ENCODE results near the gene COMMD7. TPM values are rescaled to one million over a fixed set of nuclear protein-coding genes. Genes with fewer than 3 reads are reported as not detected.

The COMMD7 gene
- polyA plus RNA-seq, 3 donors, result 46.2 to 133 (median 120) TPM

DNA sequence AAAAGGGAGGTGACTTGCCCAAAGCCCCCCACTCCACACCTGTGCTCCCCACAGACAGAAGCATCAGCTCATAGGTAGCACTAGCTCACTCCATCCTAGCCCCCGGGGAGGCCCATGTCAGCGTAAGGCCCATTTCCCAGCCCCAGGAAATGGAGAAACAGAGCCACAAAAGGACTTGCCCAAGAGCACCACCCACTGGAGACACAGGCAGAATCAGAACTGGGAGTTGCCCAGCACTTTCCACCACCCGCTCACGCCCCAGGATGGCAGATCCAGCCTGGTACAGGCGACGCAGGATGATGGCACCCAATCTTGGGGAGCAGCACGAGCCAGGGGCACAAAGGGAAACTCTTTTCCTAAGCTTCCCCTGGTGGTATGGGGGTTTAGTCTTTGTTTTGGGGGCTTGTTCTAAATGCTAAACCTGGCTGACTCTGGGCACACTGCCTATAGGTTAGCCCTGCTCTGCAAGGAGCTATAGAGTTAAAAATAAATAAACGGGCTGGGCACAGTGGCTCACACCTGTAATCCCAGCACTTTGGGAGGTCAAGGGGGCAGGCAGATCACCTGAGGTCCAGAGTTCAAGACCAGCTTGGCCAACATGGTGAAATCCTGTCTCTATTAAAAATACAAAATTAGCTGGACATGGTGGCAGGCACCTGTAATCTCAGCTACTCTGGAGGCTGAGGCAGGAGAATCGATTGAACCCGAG lies 81.3 kb downstream of the COMMD7 start:
- Histone ChIP-seq H3K79me2 (ENCODE audit: insufficient read depth, low read length) (no peaks in the 10 kb centered on the region), H2AFZ (ENCODE audit: insufficient read depth, low read depth, low read length, poor library complexity, severe bottlenecking) (no peak overlapping the region), H3K27me3 (ENCODE audit: control insufficient read depth in 2 of 2, insufficient read depth in 2 of 2, low read length in 2 of 2) (no peaks in the 10 kb centered on the region), H3K36me3 (replicated peaks in 1 of 2; ENCODE audit: control insufficient read depth in 1 of 2, insufficient read depth in 2 of 2, low read length in 2 of 2) (no peaks in the 10 kb centered on the region), H3K4me3 (replicated peaks in 1 of 3; ENCODE audit: low read depth in 2 of 3, low read length in 3 of 3) (no peak overlapping the region), H4K20me1 (ENCODE audit: insufficient read depth, low read length) (no peaks in the 10 kb centered on the region), H3K4me1 (ENCODE audit: control insufficient read depth in 1 of 2, insufficient read depth in 2 of 2, low read length in 2 of 2) (peaks cover 4 to 8% of the 10 kb centered on the region in 2 donors), H3K27ac (ENCODE audit: low read depth in 1 of 2, low read length in 2 of 2) (no peak overlapping the region), H3K9ac (ENCODE audit: insufficient read depth, low read length, poor library complexity, severe bottlenecking) (no peak overlapping the region), H3K4me2 (replicated peaks; ENCODE audit: extremely low read depth, low read length, poor library complexity, severe bottlenecking) (no peak overlapping the region), H3K9me3 (replicated peaks in 1 of 2; ENCODE audit: control insufficient read depth in 1 of 2, insufficient read depth in 1 of 2, low read length in 2 of 2) (peaks cover 8 to 15% of the 10 kb centered on the region in 2 donors)
- TF ChIP-seq, protein P1, sequence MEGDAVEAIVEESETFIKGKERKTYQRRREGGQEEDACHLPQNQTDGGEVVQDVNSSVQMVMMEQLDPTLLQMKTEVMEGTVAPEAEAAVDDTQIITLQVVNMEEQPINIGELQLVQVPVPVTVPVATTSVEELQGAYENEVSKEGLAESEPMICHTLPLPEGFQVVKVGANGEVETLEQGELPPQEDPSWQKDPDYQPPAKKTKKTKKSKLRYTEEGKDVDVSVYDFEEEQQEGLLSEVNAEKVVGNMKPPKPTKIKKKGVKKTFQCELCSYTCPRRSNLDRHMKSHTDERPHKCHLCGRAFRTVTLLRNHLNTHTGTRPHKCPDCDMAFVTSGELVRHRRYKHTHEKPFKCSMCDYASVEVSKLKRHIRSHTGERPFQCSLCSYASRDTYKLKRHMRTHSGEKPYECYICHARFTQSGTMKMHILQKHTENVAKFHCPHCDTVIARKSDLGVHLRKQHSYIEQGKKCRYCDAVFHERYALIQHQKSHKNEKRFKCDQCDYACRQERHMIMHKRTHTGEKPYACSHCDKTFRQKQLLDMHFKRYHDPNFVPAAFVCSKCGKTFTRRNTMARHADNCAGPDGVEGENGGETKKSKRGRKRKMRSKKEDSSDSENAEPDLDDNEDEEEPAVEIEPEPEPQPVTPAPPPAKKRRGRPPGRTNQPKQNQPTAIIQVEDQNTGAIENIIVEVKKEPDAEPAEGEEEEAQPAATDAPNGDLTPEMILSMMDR (IDR thresholded peaks at IDR 0.05), result no peak
- H3K36me3 Mint-ChIP-seq, result no peaks in the 10 kb centered on the region
- peaks cover 4% of the 10 kb centered on the region in 3 donors for H3K27me3 Mint-ChIP-seq (ENCODE audit: low read depth in 3 of 3)
- no peak overlapping the region for H3K4me3 Mint-ChIP-seq
- DNase-seq, result no peak
- 77% methylated on average over 5 of the region's 10 CpGs for WGBS (ENCODE audit: insufficient coverage)
- peaks cover 6% of the 10 kb centered on the region for H3K4me1 Mint-ChIP-seq
- no peak overlapping the region for H3K27ac Mint-ChIP-seq
- intact Hi-C loops (cut with micrococcal nuclease), result no loop called here
- H3K9me3 Mint-ChIP-seq, result peaks cover 10 to 14% (median 11%) of the 10 kb centered on the region in 7 donors

DNA sequence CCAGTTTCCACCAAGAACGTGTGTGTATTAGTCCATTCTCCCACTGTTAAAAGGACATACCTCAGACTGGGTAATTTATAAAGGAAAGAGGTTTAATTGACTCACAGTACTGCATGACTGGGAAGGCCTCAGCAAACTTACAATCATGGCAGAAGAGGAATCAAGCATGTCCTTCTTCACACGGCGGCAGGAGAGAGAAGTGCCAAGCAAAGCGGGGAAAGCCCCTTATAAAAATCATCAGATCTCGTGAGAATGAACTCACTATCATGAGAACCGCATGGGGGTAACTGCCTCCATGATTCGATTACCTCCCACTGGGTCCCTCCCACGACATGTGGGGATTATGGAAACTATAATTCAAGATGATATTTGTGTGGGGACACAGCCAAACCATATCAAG lies 82.6 kb downstream of the COMMD7 start:
- H2AFZ ChIP-seq (ENCODE audit: insufficient read depth, low read depth, low read length, poor library complexity, severe bottlenecking), result no peak overlapping the region
- no peak overlapping the region for H3K9ac ChIP-seq (ENCODE audit: insufficient read depth, low read length, poor library complexity, severe bottlenecking)
- DNase-seq, result no peak
- H3K4me1 Mint-ChIP-seq, result peaks cover 11% of the 10 kb centered on the region
- H3K27me3 Mint-ChIP-seq (ENCODE audit: low read depth in 3 of 3), result peaks cover 4% of the 10 kb centered on the region in 3 donors
- no peaks in the 10 kb centered on the region for H3K27me3 ChIP-seq (ENCODE audit: control insufficient read depth in 2 of 2, insufficient read depth in 2 of 2, low read length in 2 of 2)
- no peaks in the 10 kb centered on the region for H4K20me1 ChIP-seq (ENCODE audit: insufficient read depth, low read length)
- no peaks in the 10 kb centered on the region for H3K36me3 ChIP-seq (replicated peaks in 1 of 2; ENCODE audit: control insufficient read depth in 1 of 2, insufficient read depth in 2 of 2, low read length in 2 of 2)
- no peak overlapping the region for H3K4me3 ChIP-seq (replicated peaks in 1 of 3; ENCODE audit: low read depth in 2 of 3, low read length in 3 of 3)
- H3K79me2 ChIP-seq (ENCODE audit: insufficient read depth, low read length), result no peaks in the 10 kb centered on the region
- H3K4me1 ChIP-seq (ENCODE audit: control insufficient read depth in 1 of 2, insufficient read depth in 2 of 2, low read length in 2 of 2), result peaks cover 4 to 6% of the 10 kb centered on the region in 2 donors
- 87% methylated on average over 2 of the region's 8 CpGs for WGBS (ENCODE audit: insufficient coverage)
- intact Hi-C loops (cut with micrococcal nuclease), result no loop called here
- H3K27ac Mint-ChIP-seq, result no peak overlapping the region
- H3K36me3 Mint-ChIP-seq, result no peaks in the 10 kb centered on the region
- no peak overlapping the region for H3K27ac ChIP-seq (ENCODE audit: low read depth in 1 of 2, low read length in 2 of 2)
- no peak overlapping the region for H3K4me3 Mint-ChIP-seq
- peaks cover 8 to 18% of the 10 kb centered on the region in 2 donors for H3K9me3 ChIP-seq (replicated peaks in 1 of 2; ENCODE audit: control insufficient read depth in 1 of 2, insufficient read depth in 1 of 2, low read length in 2 of 2)
- TF ChIP-seq, protein P1 (IDR thresholded peaks at IDR 0.05), result no peak
- H3K4me2 ChIP-seq (replicated peaks; ENCODE audit: extremely low read depth, low read length, poor library complexity, severe bottlenecking), result no peak overlapping the region
- peaks cover 10 to 17% (median 13%) of the 10 kb centered on the region in 7 donors for H3K9me3 Mint-ChIP-seq

Data from CD14-positive monocyte (primary cell).